ENCODE data around the gene SLC41A3. TPM values are rescaled to one million over a fixed set of nuclear protein-coding genes. Genes with fewer than 3 reads are reported as not detected.

Gene SLC41A3
- total and polyA plus RNA-seq, 12 donors = 40.8 to 140 (median 74.4) TPM

DNA sequence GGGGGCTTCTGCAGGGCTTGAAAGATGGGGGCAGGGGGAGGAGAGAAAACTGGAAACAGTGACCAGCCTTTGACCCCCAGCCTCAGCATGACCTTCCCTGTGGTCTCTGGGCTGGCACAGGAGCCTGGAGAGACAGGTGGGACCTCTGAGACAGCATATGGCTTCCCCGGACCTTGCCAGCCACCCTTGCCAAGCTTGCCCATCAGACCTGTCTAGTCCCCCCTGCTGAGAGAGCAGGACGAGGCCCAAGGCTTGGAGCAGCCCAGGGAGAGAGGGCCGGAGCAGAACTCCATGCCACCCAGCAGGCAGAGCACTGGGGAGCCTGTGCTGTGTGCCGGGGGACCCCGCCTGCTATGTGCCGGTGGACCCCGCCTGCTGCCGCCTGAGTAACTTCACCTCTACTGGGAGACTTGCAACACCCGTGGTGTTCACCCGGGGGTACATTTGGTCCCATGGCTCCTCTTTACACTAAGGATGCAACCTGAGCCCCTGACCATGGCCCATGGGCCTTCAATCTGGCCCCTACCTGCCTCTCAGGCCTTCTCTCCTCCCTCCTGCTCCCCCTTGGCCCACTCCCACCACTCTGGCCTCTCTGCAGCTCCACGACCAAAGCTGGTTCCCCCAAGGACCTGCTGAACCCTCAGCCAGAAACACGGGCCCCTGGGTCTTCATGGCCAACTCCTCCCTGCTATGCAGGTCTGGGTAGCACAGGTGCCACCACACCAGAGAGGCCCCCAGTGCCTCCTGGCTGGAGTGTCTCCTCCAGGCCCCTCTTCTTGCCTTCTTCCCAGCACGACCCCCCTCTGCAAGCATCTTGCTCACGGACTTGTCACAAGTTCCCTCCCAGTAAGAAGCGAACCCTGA is 21.1 kb upstream of the SLC41A3 start:
- DNase-seq = peak in 1 of 7 donors; percentile 47
- Histone ChIP-seq H3K27ac (no peak overlapping the region), H3K36me3 (replicated peaks in 1 of 2) (no peaks in the 10 kb centered on the region), H3K9me3 (replicated peaks in 1 of 3) (no peaks in the 10 kb centered on the region), H3K27me3 (no peaks in the 10 kb centered on the region), H3K4me3 (no peak overlapping the region), H3K4me1 (replicated peaks in 1 of 2) (peaks cover 4 to 12% of the 10 kb centered on the region in 2 donors)
- 88 to 95% (median 92%) methylated on average over 10 to 15 of the region's 15 CpGs for WGBS, 4 donors
- intact Hi-C loops (cut with DNase I) = no loop called here
- TF ChIP-seq, protein P1, sequence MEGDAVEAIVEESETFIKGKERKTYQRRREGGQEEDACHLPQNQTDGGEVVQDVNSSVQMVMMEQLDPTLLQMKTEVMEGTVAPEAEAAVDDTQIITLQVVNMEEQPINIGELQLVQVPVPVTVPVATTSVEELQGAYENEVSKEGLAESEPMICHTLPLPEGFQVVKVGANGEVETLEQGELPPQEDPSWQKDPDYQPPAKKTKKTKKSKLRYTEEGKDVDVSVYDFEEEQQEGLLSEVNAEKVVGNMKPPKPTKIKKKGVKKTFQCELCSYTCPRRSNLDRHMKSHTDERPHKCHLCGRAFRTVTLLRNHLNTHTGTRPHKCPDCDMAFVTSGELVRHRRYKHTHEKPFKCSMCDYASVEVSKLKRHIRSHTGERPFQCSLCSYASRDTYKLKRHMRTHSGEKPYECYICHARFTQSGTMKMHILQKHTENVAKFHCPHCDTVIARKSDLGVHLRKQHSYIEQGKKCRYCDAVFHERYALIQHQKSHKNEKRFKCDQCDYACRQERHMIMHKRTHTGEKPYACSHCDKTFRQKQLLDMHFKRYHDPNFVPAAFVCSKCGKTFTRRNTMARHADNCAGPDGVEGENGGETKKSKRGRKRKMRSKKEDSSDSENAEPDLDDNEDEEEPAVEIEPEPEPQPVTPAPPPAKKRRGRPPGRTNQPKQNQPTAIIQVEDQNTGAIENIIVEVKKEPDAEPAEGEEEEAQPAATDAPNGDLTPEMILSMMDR (IDR thresholded peaks at IDR 0.05) = no peak
- TF ChIP-seq POLR2A (IDR thresholded peaks at IDR 0.05) = no peak

DNA sequence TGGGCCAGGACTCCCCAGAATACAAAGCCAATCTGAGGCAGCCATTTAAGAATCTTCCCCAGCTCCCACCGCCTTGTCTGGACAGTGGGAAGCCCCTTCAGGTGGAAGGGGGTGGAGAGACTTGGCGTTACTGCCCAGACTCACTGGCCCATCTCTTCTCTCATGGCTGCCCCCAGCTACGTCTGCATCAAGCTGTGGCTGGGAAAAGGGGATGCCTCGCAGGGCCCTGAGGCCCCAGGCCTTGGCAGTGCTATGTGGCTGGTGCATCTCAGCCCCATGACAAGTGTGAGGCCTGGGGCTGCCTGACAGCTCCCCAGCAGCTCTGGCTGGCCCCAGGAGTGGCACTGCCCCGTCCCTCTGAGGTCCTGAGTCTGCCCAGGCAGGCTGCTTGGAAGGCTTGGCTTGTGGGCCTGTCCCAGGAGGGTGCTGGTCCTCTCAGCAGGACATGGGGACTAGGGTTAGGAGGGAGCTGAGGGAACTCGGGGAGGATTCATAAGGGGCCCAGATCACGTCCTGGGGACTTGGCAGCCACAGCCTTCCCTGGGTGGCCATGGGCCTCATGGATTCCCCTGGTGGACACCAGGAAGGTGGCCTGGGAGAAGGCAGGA is 20.2 kb upstream of the SLC41A3 start:
- WGBS, 4 donors = 86 to 92% (median 90%) methylated on average over 3 to 7 of the region's 7 CpGs
- Histone ChIP-seq H3K4me1 (replicated peaks in 1 of 2) (peaks cover 4 to 14% of the 10 kb centered on the region in 2 donors), H3K27ac (no peak overlapping the region), H3K36me3 (replicated peaks in 1 of 2) (no peaks in the 10 kb centered on the region), H3K4me3 (no peak overlapping the region), H3K27me3 (no peaks in the 10 kb centered on the region), H3K9me3 (replicated peaks in 1 of 3) (no peaks in the 10 kb centered on the region)
- intact Hi-C loops (cut with DNase I) = no loop called here
- DNase-seq = peak in 1 of 7 donors; percentile 39
- no peak for TF ChIP-seq POLR2A (IDR thresholded peaks at IDR 0.05)
- TF ChIP-seq, protein P1 (IDR thresholded peaks at IDR 0.05) = no peak

DNA sequence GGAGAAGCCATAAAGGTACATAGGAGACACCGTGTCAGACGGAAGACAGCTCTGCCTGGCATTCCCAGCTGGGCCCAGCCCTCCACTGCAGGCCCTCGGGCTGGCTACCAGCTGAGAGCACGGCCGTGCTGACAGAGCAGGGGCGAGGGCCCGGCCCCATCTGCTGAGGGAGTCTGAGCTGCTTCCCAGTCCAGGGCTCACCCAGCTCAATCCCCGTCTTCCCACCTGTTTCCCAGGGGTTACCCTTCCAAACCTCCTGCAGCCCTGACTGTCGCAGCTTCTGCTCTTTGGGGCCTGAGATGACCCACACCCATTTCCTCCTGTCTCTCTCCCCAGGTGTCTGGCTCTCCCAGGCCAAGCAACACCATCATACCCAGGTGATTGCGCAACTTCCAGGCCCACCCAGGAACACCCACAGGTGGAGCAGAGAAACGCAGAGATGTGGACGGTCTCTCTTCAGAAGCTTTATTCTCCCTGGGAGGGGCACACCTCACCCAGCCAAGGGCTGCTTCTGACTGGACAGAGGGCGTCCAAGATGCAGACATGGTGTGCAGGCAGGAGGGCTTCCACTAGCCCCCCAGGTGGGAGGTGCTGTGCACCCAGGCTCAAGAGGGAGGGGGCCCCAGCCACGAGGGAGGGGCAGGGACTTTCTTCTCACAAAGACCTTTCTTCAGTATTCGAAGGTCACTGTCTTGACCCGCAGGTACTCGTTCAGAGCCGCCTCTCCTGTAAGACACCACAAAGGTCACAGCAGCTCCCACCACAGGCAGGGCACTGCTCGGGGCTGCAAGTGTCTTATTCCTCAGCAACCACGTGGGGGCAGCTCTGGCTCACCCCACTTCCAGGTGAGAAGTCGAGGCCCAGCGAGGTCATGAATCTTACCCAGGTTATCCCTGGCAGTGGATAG is 19.4 kb upstream of the SLC41A3 start:
- H3K9me3 ChIP-seq (replicated peaks in 1 of 3) = no peaks in the 10 kb centered on the region
- WGBS, 4 donors = 69 to 88% (median 81%) methylated on average over 4 to 22 of the region's 22 CpGs
- H3K27me3 ChIP-seq = no peaks in the 10 kb centered on the region
- DNase-seq = peak in 1 of 7 donors; percentile 45
- intact Hi-C loops (cut with DNase I) = no loop called here
- H3K27ac ChIP-seq = peak overlapping the region in 1 of 5 donors; percentile 11
- no peaks in the 10 kb centered on the region for H3K36me3 ChIP-seq (replicated peaks in 1 of 2)
- no peak for TF ChIP-seq POLR2A (IDR thresholded peaks at IDR 0.05)
- TF ChIP-seq, protein P1 (IDR thresholded peaks at IDR 0.05) = no peak
- no peak overlapping the region for H3K4me3 ChIP-seq
- peaks cover 4 to 14% of the 10 kb centered on the region in 2 donors for H3K4me1 ChIP-seq (replicated peaks in 1 of 2)

All from adrenal gland (tissue), 12 donors.